Muscle of leg (tissue), 11 donors: ENCODE data around the gene LRRN4CL. TPM values are rescaled to one million over a fixed set of nuclear protein-coding genes. Genes with fewer than 3 reads are reported as not detected.

ENCODE experiments used
- DNase-seq: peaks from one replicate; pipeline ENCODE4 v3.0.0; 2013
- H3K27ac ChIP-seq: one replicate; pipeline ENCODE4 v1.5.1; 2013; ENCODE audit warnings: mild to moderate bottlenecking, low read length, control low read depth
- H3K27me3 ChIP-seq: one replicate; pipeline ENCODE4 v1.6.1; 2013; ENCODE audit warnings: low read length; ENCODE audit not compliant: control insufficient read depth, insufficient read depth
- H3K36me3 ChIP-seq: one replicate; pipeline ENCODE4 v1.6.1; 2013; ENCODE audit warnings: low read length; ENCODE audit not compliant: control insufficient read depth, insufficient read depth
- H3K4me1 ChIP-seq: one replicate; pipeline ENCODE4 v1.6.1; 2013; ENCODE audit warnings: low read length; ENCODE audit not compliant: control insufficient read depth, insufficient read depth
- H3K4me3 ChIP-seq: one replicate; pipeline ENCODE4 v1.5.1; 2013; ENCODE audit warnings: low read length, control low read depth
- H3K9me3 ChIP-seq: replicated peaks from 2 replicates; pipeline ENCODE4 v1.6.1; 2013; ENCODE audit warnings: low read depth, low read length; ENCODE audit not compliant: control insufficient read depth
- WGBS: methylation state at CpG from one replicate; pipeline ENCODE4 v1.1.5; 2013; ENCODE audit warnings: missing lambda C conversion rate; ENCODE audit not compliant: insufficient coverage; 5-methylcytosine and 5-hydroxymethylcytosine counted together
- polyA plus RNA-seq, 8 donors: library from polyadenylated mRNA; unstranded; fragments of 120-200 nt; gene quantifications; one replicate each; pipeline versions ENCODE4 v1.2.1 to v1.2.3, GENCODE V29; 2013; ENCODE audit warnings: inconsistent platforms in 1 of 8, low replicate concordance in 1 of 8; ENCODE audit not compliant: insufficient read length in 8 of 8, insufficient read depth in 1 of 8
- total RNA-seq: library from RNA; stranded (reverse); fragments of 120-200 nt; gene quantifications from one replicate; pipeline ENCODE4 v1.2.4, GENCODE V29; 2013

The LRRN4CL gene
- total and polyA plus RNA-seq, 9 donors = 13.7 to 31.6 (median 16.8) TPM

DNA sequence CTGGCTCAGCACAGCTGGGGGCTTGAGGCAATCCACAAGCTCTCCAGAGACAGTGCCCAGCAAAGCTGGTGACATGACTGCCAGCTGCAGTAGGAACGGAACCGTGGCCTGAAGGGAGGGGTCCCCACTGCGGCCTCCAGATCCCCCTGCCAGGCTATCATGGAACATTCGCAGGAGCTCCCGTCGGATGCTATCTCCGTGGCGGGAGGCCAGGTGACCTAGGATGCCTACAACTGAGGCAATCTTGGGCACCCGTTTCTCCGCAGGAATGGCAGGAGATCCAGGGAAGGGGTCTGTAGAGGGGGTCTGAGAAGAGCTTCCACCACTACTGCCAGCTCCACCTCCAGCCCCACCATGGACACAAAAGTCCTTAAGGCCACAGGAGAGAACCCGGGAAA, 40.4 kb downstream of the LRRN4CL start:
- no peaks in the 10 kb centered on the region for H3K27me3 ChIP-seq
- H3K4me3 ChIP-seq = no peak overlapping the region
- no peaks in the 10 kb centered on the region for H3K9me3 ChIP-seq
- no peak for DNase-seq
- peaks cover 30% of the 10 kb centered on the region for H3K4me1 ChIP-seq
- H3K27ac ChIP-seq = no peak overlapping the region
- peaks cover 36% of the 10 kb centered on the region for H3K36me3 ChIP-seq
- 93% methylated on average over 6 of the region's 11 CpGs for WGBS

DNA sequence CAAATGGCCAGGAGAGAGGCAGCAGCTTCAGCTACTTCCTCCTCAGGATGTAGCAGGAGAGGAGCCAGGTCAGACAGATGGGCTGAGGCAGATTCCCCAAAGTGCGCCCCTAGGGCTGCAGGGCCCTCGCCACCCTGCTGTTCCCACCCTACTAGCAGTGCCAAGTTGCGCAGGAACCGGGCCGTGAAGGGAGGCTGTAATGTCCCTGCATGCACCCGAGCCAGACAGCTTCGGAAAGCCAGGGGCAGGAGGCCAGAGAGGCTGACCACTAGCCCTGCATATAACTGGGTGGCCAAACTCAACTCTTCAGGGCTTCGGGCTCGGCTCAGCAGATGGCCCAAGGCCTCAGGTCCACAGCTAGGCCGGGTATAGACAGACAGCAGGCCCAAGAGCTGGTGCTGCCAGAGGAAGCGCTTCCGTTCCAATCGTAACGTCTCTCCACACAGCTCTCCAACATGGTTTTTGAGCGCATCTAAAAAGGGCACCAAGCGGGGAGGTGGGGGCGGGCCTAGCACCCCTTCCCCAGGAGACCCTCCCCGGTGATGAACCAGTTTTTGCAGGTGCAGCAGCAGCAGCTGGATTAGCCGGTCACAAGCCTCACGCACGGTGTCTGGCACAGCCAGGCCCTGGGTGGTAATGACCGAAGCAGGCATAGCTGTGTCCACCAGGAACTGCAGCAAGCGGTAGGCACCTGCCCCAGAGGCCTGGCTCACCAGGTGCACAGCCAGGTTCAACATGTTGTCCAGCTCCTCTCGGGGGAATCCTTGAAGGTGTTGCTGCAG, 41.0 kb downstream of the LRRN4CL start:
- no peaks in the 10 kb centered on the region for H3K9me3 ChIP-seq
- H3K4me1 ChIP-seq = peaks cover 30% of the 10 kb centered on the region
- no peak for DNase-seq
- no peak overlapping the region for H3K4me3 ChIP-seq
- 85% methylated on average over 24 of the region's 24 CpGs for WGBS
- H3K27me3 ChIP-seq = no peaks in the 10 kb centered on the region
- H3K36me3 ChIP-seq = peaks cover 42% of the 10 kb centered on the region
- H3K27ac ChIP-seq = no peak overlapping the region

DNA sequence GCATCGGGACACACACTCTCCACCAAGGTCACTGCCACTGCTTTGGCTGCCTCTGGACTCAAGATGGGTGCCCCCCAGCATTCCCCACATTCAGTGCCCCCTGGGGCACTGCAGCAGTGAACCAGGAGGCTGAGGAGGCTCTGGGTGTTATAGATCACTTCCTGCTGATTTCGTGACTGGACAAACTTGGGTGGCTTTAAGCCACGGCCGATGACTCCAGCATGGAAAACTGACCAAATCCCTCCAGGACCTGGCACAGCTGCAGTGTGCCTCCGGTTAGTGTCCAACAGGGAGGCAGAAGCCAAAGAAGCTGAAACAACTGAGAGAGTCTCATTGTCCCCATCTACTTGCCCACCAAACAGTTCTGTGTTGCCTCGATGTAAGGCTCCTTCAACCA, 41.7 kb downstream of the LRRN4CL start:
- peaks cover 28% of the 10 kb centered on the region for H3K4me1 ChIP-seq
- no peaks in the 10 kb centered on the region for H3K27me3 ChIP-seq
- 86% methylated on average over 5 of the region's 6 CpGs for WGBS
- H3K36me3 ChIP-seq = peaks cover 48% of the 10 kb centered on the region
- no peak overlapping the region for H3K4me3 ChIP-seq
- no peak for DNase-seq
- H3K27ac ChIP-seq = no peak overlapping the region
- no peaks in the 10 kb centered on the region for H3K9me3 ChIP-seq

DNA sequence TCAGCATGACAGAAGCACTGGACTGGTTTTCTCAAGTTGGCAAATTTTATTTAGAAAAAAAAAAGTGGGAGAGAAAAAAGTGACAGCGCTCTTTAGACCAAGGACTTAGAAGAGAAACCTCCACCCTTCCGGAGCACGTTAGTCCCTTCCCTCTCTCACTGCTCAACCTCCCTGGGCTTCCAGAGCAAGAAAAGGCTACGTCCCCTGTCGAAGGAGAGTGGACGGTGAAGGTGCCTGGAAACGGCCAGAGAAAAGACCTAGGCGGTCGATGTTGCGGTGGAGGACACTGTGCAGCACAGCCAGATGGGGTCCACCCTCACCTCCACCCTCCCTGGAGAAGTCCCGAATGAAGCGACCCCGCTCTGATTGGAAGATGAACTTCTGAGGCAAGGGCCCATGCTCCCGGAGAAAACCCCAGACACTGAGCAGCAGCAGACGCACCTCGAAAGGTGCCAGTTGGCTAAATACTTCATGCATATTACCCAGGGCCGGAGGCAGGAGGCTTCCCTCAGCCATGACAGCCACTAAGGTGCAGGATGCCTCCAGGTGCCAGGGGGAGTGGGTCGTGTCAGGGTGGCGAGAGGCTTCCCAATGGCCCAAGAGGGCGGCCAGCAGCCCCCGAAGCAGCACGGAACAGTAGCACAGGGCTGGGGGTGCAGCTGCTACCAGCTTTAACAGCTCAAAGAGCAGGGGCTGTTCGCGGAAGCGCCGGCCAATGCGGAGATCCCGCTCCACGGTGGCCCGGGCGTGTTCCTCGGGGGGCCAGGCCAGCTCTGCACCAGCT, 42.3 kb downstream of the LRRN4CL start:
- Histone ChIP-seq H3K4me1 (peaks cover 23% of the 10 kb centered on the region), H3K27ac (peak overlapping the region; percentile 69), H3K36me3 (peaks cover 50% of the 10 kb centered on the region)

DNA sequence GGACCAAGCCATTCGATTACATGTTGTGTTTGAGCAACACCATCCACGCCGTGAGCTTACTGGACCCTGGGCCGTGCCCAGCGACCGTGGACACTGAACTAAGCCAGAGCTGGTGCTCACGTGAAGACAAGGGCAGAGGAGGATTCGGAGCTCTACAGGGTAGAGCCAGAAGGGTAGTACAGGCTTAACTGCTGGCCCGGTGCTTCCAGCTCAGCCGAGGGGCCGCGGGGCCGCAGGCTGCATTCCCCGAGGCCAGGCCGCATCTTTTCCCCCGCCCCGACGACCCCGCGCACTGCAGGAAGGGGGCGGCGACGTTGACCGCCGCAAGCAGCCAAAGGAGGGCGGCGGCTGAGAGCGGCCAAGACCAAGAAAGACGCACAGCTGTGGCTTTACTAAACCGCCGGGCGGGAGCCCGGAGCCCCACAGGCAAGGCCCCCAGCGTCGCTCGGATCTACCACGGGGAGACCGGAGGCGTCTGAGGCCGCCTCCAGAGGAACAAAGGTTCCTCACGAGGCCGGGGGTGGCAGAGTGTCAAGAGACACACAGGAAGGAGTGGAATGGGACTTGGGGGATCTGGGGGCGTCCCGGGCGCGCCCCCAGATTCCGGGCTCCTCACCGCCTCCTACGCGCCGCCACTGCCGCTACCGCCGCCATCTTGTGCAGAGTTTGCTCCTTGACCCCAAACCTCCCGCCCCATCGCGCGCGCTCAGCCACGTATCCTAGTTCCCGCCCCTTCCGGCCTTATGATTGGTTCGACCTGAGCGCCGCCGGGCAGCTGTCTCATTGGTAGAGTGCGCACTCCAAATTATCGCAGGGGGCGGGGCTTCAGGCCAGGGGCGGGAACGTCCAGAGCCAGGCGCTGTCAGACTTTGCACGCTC, 43.1 kb downstream of the LRRN4CL start, which contains the start of gene GANAB:
Gene GANAB, minus strand, starts transcription at position 668 of the 879 bp plus-strand sequence. Its CDS starts 14 bp downstream, at position 654.
- peak within 1 kb of the TSS; percentile 98 for H3K4me3 ChIP-seq
- peak; percentile 99 for DNase-seq
- no peaks in the 10 kb centered on the region for H3K27me3 ChIP-seq
- peaks cover 17% of the 10 kb centered on the region for H3K4me1 ChIP-seq
- H3K36me3 ChIP-seq = peaks cover 50% of the 10 kb centered on the region
- peak within 1 kb of the TSS; percentile 99 for H3K27ac ChIP-seq
- H3K9me3 ChIP-seq = no peaks in the 10 kb centered on the region
- under 1% methylated on average over 70 of the region's 73 CpGs for WGBS

More for the DNA sequence above, 42.3 kb downstream of the LRRN4CL start:
- no peak for DNase-seq
- Histone ChIP-seq H3K9me3 (no peaks in the 10 kb centered on the region), H3K4me3 (no peak overlapping the region), H3K27me3 (no peaks in the 10 kb centered on the region)
- 71% methylated on average over 24 of the region's 32 CpGs for WGBS

DNA sequence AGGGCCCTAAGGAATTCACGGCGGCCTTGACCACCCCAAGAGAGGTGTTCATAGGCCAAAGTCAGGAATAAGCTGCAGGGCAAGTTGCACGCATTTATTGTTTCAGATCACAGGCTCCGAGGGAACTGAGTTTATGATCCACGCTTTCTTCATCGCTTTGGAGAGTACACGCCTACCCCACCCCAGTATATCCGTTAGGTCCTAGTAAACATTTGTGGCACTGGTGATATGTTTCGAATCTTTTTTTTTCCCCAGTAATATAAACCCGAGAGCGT, 43.7 kb downstream of the LRRN4CL start:
- 14% methylated on average over 2 of the region's 11 CpGs for WGBS
- Histone ChIP-seq H3K36me3 (peaks cover 52% of the 10 kb centered on the region), H3K4me1 (peaks cover 17% of the 10 kb centered on the region), H3K9me3 (no peaks in the 10 kb centered on the region), H3K4me3 (peak overlapping the region; percentile 98), H3K27ac (peak overlapping the region; percentile 99), H3K27me3 (no peaks in the 10 kb centered on the region)
- DNase-seq = no peak

DNA sequence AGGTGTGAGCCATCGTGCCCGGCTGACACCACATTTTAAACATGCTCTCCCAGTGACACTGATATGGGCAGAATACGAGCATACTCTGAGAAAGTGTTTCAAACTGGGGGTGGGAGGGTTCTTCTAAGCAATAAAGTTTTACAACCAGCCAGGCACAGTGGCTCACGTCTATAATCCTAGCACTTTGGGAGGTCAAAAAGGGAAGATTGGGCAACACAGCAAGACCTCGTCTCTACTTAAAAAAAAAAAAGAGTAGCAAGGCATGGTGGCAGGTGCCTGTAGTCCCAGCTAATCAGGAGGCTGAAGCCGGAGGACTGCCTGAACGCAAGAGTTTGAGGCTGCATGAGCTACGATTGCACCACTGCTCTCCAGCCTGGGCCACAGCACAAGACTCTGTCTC, 45.1 kb downstream of the LRRN4CL start:
- WGBS = 77% methylated on average over 4 of the region's 8 CpGs
- Histone ChIP-seq H3K36me3 (peaks cover 52% of the 10 kb centered on the region), H3K4me1 (peaks cover 17% of the 10 kb centered on the region), H3K27ac (no peak overlapping the region), H3K9me3 (no peaks in the 10 kb centered on the region), H3K27me3 (no peaks in the 10 kb centered on the region), H3K4me3 (no peak overlapping the region)
- DNase-seq = no peak

Other genes starting within 250 kb of the LRRN4CL start
- 378 TPM for gene AHNAK, start 142.7 kb downstream of the LRRN4CL start, total RNA-seq
- 100 to 1,000 TPM; 203 to 411 (median 313) TPM for gene AHNAK, start 142.7 kb downstream of the LRRN4CL start, polyA plus RNA-seq
- 3,686 TPM for gene EEF1G, start 115.6 kb downstream of the LRRN4CL start, total RNA-seq
- 1,000 to 10,000 TPM; 2,985 to 3,560 (median 3,353) TPM for gene EEF1G, start 115.6 kb downstream of the LRRN4CL start, polyA plus RNA-seq
- 7.8 TPM for gene TUT1, start 98.0 kb downstream of the LRRN4CL start, total RNA-seq
- 10 to 100 TPM; 13.9 to 16.9 (median 14.7) TPM for gene TUT1, start 98.0 kb downstream of the LRRN4CL start, polyA plus RNA-seq
- 43.3 TPM for gene MTA2, start 87.7 kb downstream of the LRRN4CL start, total RNA-seq
- gene MTA2, start 87.7 kb downstream of the LRRN4CL start, polyA plus RNA-seq = 10 to 100 TPM; 43.8 to 63.7 (median 48.2) TPM
- gene EML3, start 76.8 kb downstream of the LRRN4CL start, total RNA-seq = 10.7 TPM
- gene EML3, start 76.8 kb downstream of the LRRN4CL start, polyA plus RNA-seq = 10 to 100 TPM; 16.8 to 27.7 (median 20.3) TPM
- gene ROM1, start 76.3 kb downstream of the LRRN4CL start, total RNA-seq = 3.3 TPM
- 1 to 10 TPM; 1.5 to 4.0 (median 2.5) TPM for gene ROM1, start 76.3 kb downstream of the LRRN4CL start, polyA plus RNA-seq
- 18.7 TPM for gene B3GAT3, start 67.5 kb downstream of the LRRN4CL start, total RNA-seq
- gene B3GAT3, start 67.5 kb downstream of the LRRN4CL start, polyA plus RNA-seq = 10 to 100 TPM; 19.9 to 27.2 (median 22.9) TPM
- gene GANAB, start 42.9 kb downstream of the LRRN4CL start, total RNA-seq = 92.8 TPM
- gene GANAB, start 42.9 kb downstream of the LRRN4CL start, polyA plus RNA-seq = 100 to 1,000 TPM; 131 to 226 (median 179) TPM
- 7.1 TPM for gene INTS5, start 36.2 kb downstream of the LRRN4CL start, total RNA-seq
- 10 to 100 TPM in 7 of 8 donors, 1 to 10 TPM in 1; 9.4 to 13.8 (median 12.8) TPM for gene INTS5, start 36.2 kb downstream of the LRRN4CL start, polyA plus RNA-seq
- gene C11orf98, start 24.3 kb downstream of the LRRN4CL start, total RNA-seq = 33.4 TPM
- gene C11orf98, start 24.3 kb downstream of the LRRN4CL start, polyA plus RNA-seq = 10 to 100 TPM; 34.9 to 40.9 (median 37.8) TPM
- gene CSKMT, start 24.2 kb downstream of the LRRN4CL start, total RNA-seq = 7.6 TPM
- gene CSKMT, start 24.2 kb downstream of the LRRN4CL start, polyA plus RNA-seq = 1 to 10 TPM; 2.6 to 5.0 (median 3.8) TPM
- gene UQCC3, start 17.9 kb downstream of the LRRN4CL start, total RNA-seq = 8.9 TPM
- gene UQCC3, start 17.9 kb downstream of the LRRN4CL start, polyA plus RNA-seq = 1 to 10 TPM; 6.5 to 8.1 (median 7.9) TPM
- gene LBHD1, start 17.3 kb downstream of the LRRN4CL start, total RNA-seq = 2.8 TPM
- gene LBHD1, start 17.3 kb downstream of the LRRN4CL start, polyA plus RNA-seq = 1 to 10 TPM; 4.7 to 8.2 (median 6.2) TPM
- gene UBXN1, start 10.5 kb downstream of the LRRN4CL start, total RNA-seq = 81.6 TPM
- gene UBXN1, start 10.5 kb downstream of the LRRN4CL start, polyA plus RNA-seq = 100 to 1,000 TPM; 155 to 170 (median 162) TPM
- 26.5 TPM for gene BSCL2, start 17.9 kb upstream of the LRRN4CL start, total RNA-seq
- 10 to 100 TPM; 18.7 to 26.1 (median 21.5) TPM for gene BSCL2, start 17.9 kb upstream of the LRRN4CL start, polyA plus RNA-seq
- not detected for gene GNG3, start 18.1 kb upstream of the LRRN4CL start, total RNA-seq
- 1 to 10 TPM in 1 of 8 donors, under 1 TPM in 7; 0.28 to 1.5 (median 0.48) TPM for gene GNG3, start 18.1 kb upstream of the LRRN4CL start, polyA plus RNA-seq
- 8.6 TPM for gene HNRNPUL2, start 37.9 kb upstream of the LRRN4CL start, total RNA-seq
- gene HNRNPUL2, start 37.9 kb upstream of the LRRN4CL start, polyA plus RNA-seq = 10 to 100 TPM; 41.0 to 67.5 (median 49.4) TPM
- gene TTC9C, start 39.0 kb upstream of the LRRN4CL start, total RNA-seq = 29.5 TPM
- gene TTC9C, start 39.0 kb upstream of the LRRN4CL start, polyA plus RNA-seq = 10 to 100 TPM; 27.1 to 35.4 (median 29.3) TPM
- 8.0 TPM for gene ZBTB3, start 64.6 kb upstream of the LRRN4CL start, total RNA-seq
- 1 to 10 TPM; 3.4 to 5.6 (median 4.1) TPM for gene ZBTB3, start 64.6 kb upstream of the LRRN4CL start, polyA plus RNA-seq
- gene POLR2G, start 72.0 kb upstream of the LRRN4CL start, total RNA-seq = 115 TPM
- gene POLR2G, start 72.0 kb upstream of the LRRN4CL start, polyA plus RNA-seq = 100 to 1,000 TPM in 2 of 8 donors, 10 to 100 TPM in 6; 83.0 to 115 (median 91.1) TPM
- 17.6 TPM for gene TAF6L, start 81.9 kb upstream of the LRRN4CL start, total RNA-seq
- gene TAF6L, start 81.9 kb upstream of the LRRN4CL start, polyA plus RNA-seq = 10 to 100 TPM; 12.7 to 21.5 (median 17.0) TPM
- 22.1 TPM for gene TMEM179B, start 97.9 kb upstream of the LRRN4CL start, total RNA-seq
- gene TMEM179B, start 97.9 kb upstream of the LRRN4CL start, polyA plus RNA-seq = 10 to 100 TPM; 24.4 to 33.8 (median 29.8) TPM
- 17.2 TPM for gene TMEM223, start 102.5 kb upstream of the LRRN4CL start, total RNA-seq
- 10 to 100 TPM; 15.3 to 19.0 (median 16.3) TPM for gene TMEM223, start 102.5 kb upstream of the LRRN4CL start, polyA plus RNA-seq
- 24.3 TPM for gene NXF1, start 115.9 kb upstream of the LRRN4CL start, total RNA-seq
- 10 to 100 TPM; 60.5 to 73.1 (median 66.9) TPM for gene NXF1, start 115.9 kb upstream of the LRRN4CL start, polyA plus RNA-seq
- 26.8 TPM for gene STX5, start 142.5 kb upstream of the LRRN4CL start, total RNA-seq
- 10 to 100 TPM; 29.7 to 43.2 (median 36.0) TPM for gene STX5, start 142.5 kb upstream of the LRRN4CL start, polyA plus RNA-seq
- not detected for gene TEX54, start 143.3 kb upstream of the LRRN4CL start, total RNA-seq
- not detected for gene TEX54, start 143.3 kb upstream of the LRRN4CL start, polyA plus RNA-seq
- 41.8 TPM for gene WDR74, start 150.1 kb upstream of the LRRN4CL start, total RNA-seq
- 10 to 100 TPM; 28.3 to 40.9 (median 34.1) TPM for gene WDR74, start 150.1 kb upstream of the LRRN4CL start, polyA plus RNA-seq
- 41.8 TPM for gene SLC3A2, start 191.4 kb upstream of the LRRN4CL start, total RNA-seq
- 10 to 100 TPM; 38.1 to 55.4 (median 43.0) TPM for gene SLC3A2, start 191.4 kb upstream of the LRRN4CL start, polyA plus RNA-seq
- gene CHRM1, start 231.8 kb upstream of the LRRN4CL start, total RNA-seq = 0.04 TPM
- under 1 TPM in 5 of 8 donors, not detected in 3; 0.05 to 0.87 (median 0.23) TPM for gene CHRM1, start 231.8 kb upstream of the LRRN4CL start, polyA plus RNA-seq